HEK293 (cell line): ENCODE data around the gene VSTM2B.

Experiments
- CTCF ChIA-PET: fragments of 350-600 bp; formaldehyde crosslinking; extraction: SDS; loops from one replicate; lab custom pipeline; 2021; ENCODE audit warnings: antibody characterized with exemption; lab: Yijun Ruan, JAX
- POLR2A ChIA-PET: fragments of 300-600 bp; formaldehyde crosslinking; extraction: SDS; loops from one replicate; lab custom pipeline; 2020; ENCODE audit warnings: antibody characterized with exemption, inconsistent platforms; lab: Yijun Ruan, JAX
- H3K27ac ChIP-seq: fragments of 200-500 bp; sonication (Bioruptor generic); 2 replicates; pipeline ENCODE4 v1.5.1; 2014; ENCODE audit warnings: low read depth, low read length, control low read depth, inconsistent platforms; ENCODE audit errors: extremely low read depth
- H3K36me3 ChIP-seq, 2 experiments: fragments of 200-500 bp in 1 of 2; sonication (Bioruptor generic) in 1 of 2; 1 replicate in 1 of 2; 2 replicates in 1 of 2; pipeline ENCODE4 v1.5.1; 2014 to 2017; ENCODE audit warnings: inconsistent platforms in 2 of 2, low read length in 2 of 2; ENCODE audit not compliant: control insufficient read depth in 2 of 2, insufficient read depth in 1 of 2
- H3K4me1 ChIP-seq: fragments of 200-500 bp; sonication (Bioruptor generic); 2 replicates; pipeline ENCODE4 v1.5.1; 2014; ENCODE audit warnings: mild to moderate bottlenecking, low read length, inconsistent platforms; ENCODE audit not compliant: control insufficient read depth, insufficient read depth
- H3K4me3 ChIP-seq: 2 replicates; pipeline ENCODE4 v1.5.1; 2011; ENCODE audit warnings: low read depth, mild to moderate bottlenecking, control low read depth, low read length, moderate library complexity
- H3K9me3 ChIP-seq: fragments of 200-500 bp; sonication (Bioruptor generic); 2 replicates; pipeline ENCODE4 v1.5.1; 2014; ENCODE audit warnings: low read depth, low read length, inconsistent platforms; ENCODE audit not compliant: control insufficient read depth, insufficient read depth
- EGR2 ChIP-seq: fragments of 450-650 bp; formaldehyde crosslinking; IDR thresholded peaks from 2 replicates; pipeline ENCODE4 v1.5.1; 2016; ENCODE audit warnings: low read depth, missing biosample characterization, missing genetic modification characterization
- GLIS1 ChIP-seq: fragments of 450-650 bp; formaldehyde crosslinking; IDR thresholded peaks from 2 replicates; pipeline ENCODE4 v1.5.1; 2016; ENCODE audit warnings: missing biosample characterization, missing genetic modification characterization
- HOXA7 ChIP-seq: sonication (generic); formaldehyde crosslinking; IDR thresholded peaks from 2 replicates; pipeline ENCODE4 v1.8.1; 2022; ENCODE audit warnings: missing genetic modification reagents, borderline replicate concordance
- PATZ1 ChIP-seq: fragments of 450-650 bp; formaldehyde crosslinking; IDR thresholded peaks from 2 replicates; pipeline ENCODE4 v1.5.1; 2016; ENCODE audit warnings: missing biosample characterization, missing genetic modification characterization
- ZFHX2 ChIP-seq: fragments of 450-650 bp; formaldehyde crosslinking; conservative IDR thresholded peaks from 2 replicates; pipeline ENCODE4 v1.5.1; 2016; ENCODE audit warnings: missing biosample characterization, missing genetic modification characterization
- ZNF10 ChIP-seq: fragments of 450-650 bp; formaldehyde crosslinking; IDR thresholded peaks from 2 replicates; pipeline ENCODE4 v1.5.1; 2017; ENCODE audit warnings: missing biosample characterization, missing genetic modification characterization
- ZNF121 ChIP-seq: fragments of 450-650 bp; formaldehyde crosslinking; IDR thresholded peaks from 2 replicates; pipeline ENCODE4 v1.5.1; 2016; ENCODE audit warnings: missing biosample characterization, missing genetic modification characterization
- ZNF223 ChIP-seq: fragments of 450-650 bp; formaldehyde crosslinking; IDR thresholded peaks from 2 replicates; pipeline ENCODE4 v1.5.1; 2016; ENCODE audit warnings: missing biosample characterization, missing genetic modification characterization
- ZNF24 ChIP-seq: fragments of 450-650 bp; formaldehyde crosslinking; IDR thresholded peaks from 2 replicates; pipeline ENCODE4 v1.5.1; 2016; ENCODE audit warnings: missing biosample characterization, missing genetic modification characterization
- ZNF362 ChIP-seq: fragments of 450-650 bp; formaldehyde crosslinking; IDR thresholded peaks from 2 replicates; pipeline ENCODE4 v1.5.1; 2016; ENCODE audit warnings: missing biosample characterization, missing genetic modification characterization
- ZNF530 ChIP-seq: fragments of 450-650 bp; formaldehyde crosslinking; IDR thresholded peaks from 2 replicates; pipeline ENCODE4 v1.5.1; 2016; ENCODE audit warnings: low read depth, missing biosample characterization, missing genetic modification characterization
- ZNF629 ChIP-seq: fragments of 450-650 bp; formaldehyde crosslinking; IDR thresholded peaks from 2 replicates; pipeline ENCODE4 v1.5.1; 2017; ENCODE audit warnings: missing biosample characterization, missing genetic modification characterization

Gene VSTM2B

GRCh38 chr19:29537181-29537580, 11.4 kb downstream of the VSTM2B start:
- Histone ChIP-seq H3K4me3 (no peak overlapping the region), H3K27ac (no peak overlapping the region), H3K36me3 (peaks cover 0 to 5% of the 10 kb centered on the region in 2 experiments; a peak in 1 of 3 replicates), H3K4me1 (peaks cover 4% of the 10 kb centered on the region; the same call in 1 of the 2 replicates), H3K9me3 (no peaks in the 10 kb centered on the region)
- ChIA-PET POLR2A (interaction anchor here (1.5 to 1.6 kb wide), 2 partner anchors 9 to 69 kb away, joined by 3 to 5 read pairs; partner anchors contain the start of gene POP4), CTCF (interaction anchor here (0.5 to 4.7 kb wide), 5 partner anchors 8 to 1204 kb away, joined by 3 to 38 read pairs (median 3); no protein-coding TSS in a partner anchor)
- TF ChIP-seq ZNF629 (tag by site-specific recombination) (no peak), ZNF10 (tag by site-specific recombination) (no peak)

GRCh38 chr19:29537601-29538000, 11.8 kb downstream of the VSTM2B start:
- H3K4me1 ChIP-seq = peaks cover 4% of the 10 kb centered on the region; the same call in 1 of the 2 replicates
- CTCF ChIA-PET = interaction anchor here (4.7 kb wide), 1 partner anchor 9 kb away, joined by 38 read pairs; no protein-coding TSS in a partner anchor
- H3K4me3 ChIP-seq = no peak overlapping the region
- no peak overlapping the region for H3K27ac ChIP-seq
- H3K9me3 ChIP-seq = no peaks in the 10 kb centered on the region
- POLR2A ChIA-PET = interaction anchor here (1.6 kb wide), 1 partner anchor 9 kb away, joined by 3 read pairs; no protein-coding TSS in a partner anchor
- H3K36me3 ChIP-seq = peaks cover 0 to 5% of the 10 kb centered on the region in 2 experiments; a peak in 1 of 3 replicates
- peak; percentile 45 for TF ChIP-seq ZFHX2 (tag by site-specific recombination)
- no peak for TF ChIP-seq HOXA7 (CRISPR knock-in tag)
- TF ChIP-seq EGR2 (tag by site-specific recombination) = peak; percentile 66

- H3K4me1 ChIP-seq = peaks cover 4% of the 10 kb centered on the region; the same call in 1 of the 2 replicates
- no peaks in the 10 kb centered on the region for H3K9me3 ChIP-seq
- no peak overlapping the region for H3K4me3 ChIP-seq
- TF ChIP-seq ZNF362 (tag by site-specific recombination) = no peak
- TF ChIP-seq ZNF121 = no peak
- no peak for TF ChIP-seq ZNF530 (tag by site-specific recombination)
- TF ChIP-seq ZNF24 (tag by site-specific recombination) = no peak
- TF ChIP-seq, all 188 proteins: peak for 0
- peaks cover 0 to 5% of the 10 kb centered on the region in 2 experiments; a peak in 1 of 3 replicates for H3K36me3 ChIP-seq
- ChIA-PET POLR2A (no interaction called here), CTCF (interaction anchor here (0.5 to 4.7 kb wide), 3 partner anchors 9 to 134 kb away, joined by 3 to 38 read pairs (median 4); no protein-coding TSS in a partner anchor)
- H3K27ac ChIP-seq = no peak overlapping the region
Measured at GRCh38 chr19:29538146-29538545, 12.4 kb downstream of the VSTM2B start.

GRCh38 chr19:29538651-29539050, 12.9 kb downstream of the VSTM2B start:
- Histone ChIP-seq H3K27ac (no peak overlapping the region), H3K36me3 (peaks cover 0 to 5% of the 10 kb centered on the region in 2 experiments; a peak in 1 of 3 replicates), H3K9me3 (no peaks in the 10 kb centered on the region), H3K4me3 (no peak overlapping the region), H3K4me1 (peaks cover 4% of the 10 kb centered on the region; the same call in 1 of the 2 replicates)
- ChIA-PET POLR2A (no interaction called here), CTCF (interaction anchor here (1.6 to 4.7 kb wide), 2 partner anchors 10 to 71 kb away, joined by 4 to 38 read pairs; no protein-coding TSS in a partner anchor)
- TF ChIP-seq PATZ1 (no peak), GLIS1 (peak; percentile 98), ZNF223 (tag by site-specific recombination) (no peak)
